Measurements from ENCODE around the gene CDS2.

Gene CDS2

GRCh38 chr20:5116875-5117274 lies 9.9 kb upstream of the CDS2 start:
- no peak for ATAC-seq
- TF ChIP-seq TSHZ2 (CRISPR knock-in tag; IDR thresholded peaks at IDR 0.05) (no peak), TCF4 (CRISPR knock-in tag; IDR thresholded peaks at IDR 0.05; ENCODE audit: borderline replicate concordance) (no peak), POU6F1 (CRISPR knock-in tag; IDR thresholded peaks at IDR 0.05; ENCODE audit: borderline replicate concordance, low read depth) (no peak), CREB5 (CRISPR knock-in tag; IDR thresholded peaks at IDR 0.05; ENCODE audit: low read depth) (no peak), ZNF8 (CRISPR knock-in tag; IDR thresholded peaks at IDR 0.05) (no peak), RARB (CRISPR knock-in tag; IDR thresholded peaks at IDR 0.05) (no peak), CSDC2 (CRISPR knock-in tag; IDR thresholded peaks at IDR 0.05) (no peak), ZC3H10 (CRISPR knock-in tag; IDR thresholded peaks at IDR 0.05) (no peak), OSR1 (CRISPR knock-in tag; IDR thresholded peaks at IDR 0.05) (no peak), BACH2 (CRISPR knock-in tag; IDR thresholded peaks at IDR 0.05; ENCODE audit: borderline replicate concordance) (no peak), ZNF565 (CRISPR knock-in tag; conservative IDR thresholded peaks at IDR 0.05; ENCODE audit: low read depth) (no peak), ARNTL (CRISPR knock-in tag; IDR thresholded peaks at IDR 0.05; ENCODE audit: borderline replicate concordance, low read depth) (no peak), ZFP3 (CRISPR knock-in tag; IDR thresholded peaks at IDR 0.05) (no peak), ISL1 (CRISPR knock-in tag; IDR thresholded peaks at IDR 0.05) (no peak), TOX (CRISPR knock-in tag; IDR thresholded peaks at IDR 0.05; ENCODE audit: borderline replicate concordance) (no peak), SNAI2 (CRISPR knock-in tag; IDR thresholded peaks at IDR 0.05) (no peak)
- TF ChIP-seq, protein P1, sequence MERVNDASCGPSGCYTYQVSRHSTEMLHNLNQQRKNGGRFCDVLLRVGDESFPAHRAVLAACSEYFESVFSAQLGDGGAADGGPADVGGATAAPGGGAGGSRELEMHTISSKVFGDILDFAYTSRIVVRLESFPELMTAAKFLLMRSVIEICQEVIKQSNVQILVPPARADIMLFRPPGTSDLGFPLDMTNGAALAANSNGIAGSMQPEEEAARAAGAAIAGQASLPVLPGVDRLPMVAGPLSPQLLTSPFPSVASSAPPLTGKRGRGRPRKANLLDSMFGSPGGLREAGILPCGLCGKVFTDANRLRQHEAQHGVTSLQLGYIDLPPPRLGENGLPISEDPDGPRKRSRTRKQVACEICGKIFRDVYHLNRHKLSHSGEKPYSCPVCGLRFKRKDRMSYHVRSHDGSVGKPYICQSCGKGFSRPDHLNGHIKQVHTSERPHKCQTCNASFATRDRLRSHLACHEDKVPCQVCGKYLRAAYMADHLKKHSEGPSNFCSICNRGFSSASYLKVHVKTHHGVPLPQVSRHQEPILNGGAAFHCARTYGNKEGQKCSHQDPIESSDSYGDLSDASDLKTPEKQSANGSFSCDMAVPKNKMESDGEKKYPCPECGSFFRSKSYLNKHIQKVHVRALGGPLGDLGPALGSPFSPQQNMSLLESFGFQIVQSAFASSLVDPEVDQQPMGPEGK (CRISPR knock-in tag; IDR thresholded peaks at IDR 0.05; ENCODE audit: borderline replicate concordance) = no peak
- TF ChIP-seq, protein P2, sequence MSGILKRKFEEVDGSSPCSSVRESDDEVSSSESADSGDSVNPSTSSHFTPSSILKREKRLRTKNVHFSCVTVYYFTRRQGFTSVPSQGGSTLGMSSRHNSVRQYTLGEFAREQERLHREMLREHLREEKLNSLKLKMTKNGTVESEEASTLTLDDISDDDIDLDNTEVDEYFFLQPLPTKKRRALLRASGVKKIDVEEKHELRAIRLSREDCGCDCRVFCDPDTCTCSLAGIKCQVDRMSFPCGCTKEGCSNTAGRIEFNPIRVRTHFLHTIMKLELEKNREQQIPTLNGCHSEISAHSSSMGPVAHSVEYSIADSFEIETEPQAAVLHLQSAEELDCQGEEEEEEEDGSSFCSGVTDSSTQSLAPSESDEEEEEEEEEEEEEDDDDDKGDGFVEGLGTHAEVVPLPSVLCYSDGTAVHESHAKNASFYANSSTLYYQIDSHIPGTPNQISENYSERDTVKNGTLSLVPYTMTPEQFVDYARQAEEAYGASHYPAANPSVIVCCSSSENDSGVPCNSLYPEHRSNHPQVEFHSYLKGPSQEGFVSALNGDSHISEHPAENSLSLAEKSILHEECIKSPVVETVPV (CRISPR knock-in tag; IDR thresholded peaks at IDR 0.05) = no peak

GRCh38 chr20:5118220-5119142 lies 8.3 kb upstream of the CDS2 start:
- ATAC-seq = no peak
- TF ChIP-seq GLIS3 (CRISPR knock-in tag; IDR thresholded peaks at IDR 0.05) = no peak
- TF ChIP-seq SNAI2 (CRISPR knock-in tag; IDR thresholded peaks at IDR 0.05) = no peak
- TF ChIP-seq OSR1 (CRISPR knock-in tag; IDR thresholded peaks at IDR 0.05) = no peak
- no peak for TF ChIP-seq TOX (CRISPR knock-in tag; IDR thresholded peaks at IDR 0.05; ENCODE audit: borderline replicate concordance)
- TF ChIP-seq RARB (CRISPR knock-in tag; IDR thresholded peaks at IDR 0.05) = no peak
- TF ChIP-seq CREB5 (CRISPR knock-in tag; IDR thresholded peaks at IDR 0.05; ENCODE audit: low read depth) = no peak
- no peak for TF ChIP-seq TCF4 (CRISPR knock-in tag; IDR thresholded peaks at IDR 0.05; ENCODE audit: borderline replicate concordance)

All from SK-N-SH treated with all-trans-retinoic acid at 6 μM for 48 hours (cell line).